Epidermal melanocyte (primary cell): ENCODE data around the gene MKX.
A peak's percentile ranks its signal among the peaks of the same experiment; 100 is the strongest.

Experiments
- DNase-seq: peaks from one replicate; pipeline ENCODE4 v3.0.0; 2011; ENCODE audit warnings: low spot score; ENCODE audit not compliant: insufficient read length

Gene MKX

GRCh38 chr10:27742195-27743011 lies 3.2 kb downstream of the MKX start:
- peak; percentile 46 for DNase-seq

GRCh38 chr10:27741173-27742091 lies 4.2 kb downstream of the MKX start:
- no peak for DNase-seq

- no peak for DNase-seq
These were observed 9.2 kb downstream of the MKX start for GRCh38 chr10:27736396-27736795.

GRCh38 chr10:27730041-27730440 lies 15.6 kb downstream of the MKX start:
- DNase-seq, result no peak

- no peak for DNase-seq
These were observed 17.3 kb downstream of the MKX start for GRCh38 chr10:27728338-27728737.

GRCh38 chr10:27724287-27724686 lies 21.3 kb downstream of the MKX start:
- no peak for DNase-seq

GRCh38 chr10:27723436-27723835 lies 22.2 kb downstream of the MKX start:
- DNase-seq, result peak; percentile 41

GRCh38 chr10:27720529-27720928 lies 25.1 kb downstream of the MKX start:
- no peak for DNase-seq

- no peak for DNase-seq
These were observed 26.6 kb downstream of the MKX start for GRCh38 chr10:27719052-27719451.

- no peak for DNase-seq
These were observed 27.8 kb downstream of the MKX start for GRCh38 chr10:27717861-27718260.

- no peak for DNase-seq
These were observed 28.4 kb downstream of the MKX start for GRCh38 chr10:27717224-27717623.

GRCh38 chr10:27716521-27716920 lies 29.1 kb downstream of the MKX start:
- DNase-seq, result no peak

- no peak for DNase-seq
These were observed 30.1 kb downstream of the MKX start for GRCh38 chr10:27715505-27715904.

GRCh38 chr10:27714349-27714748 lies 31.3 kb downstream of the MKX start:
- no peak for DNase-seq

- no peak for DNase-seq
These were observed 31.7 kb downstream of the MKX start for GRCh38 chr10:27713941-27714340.

- no peak for DNase-seq
These were observed 35.6 kb downstream of the MKX start for GRCh38 chr10:27710014-27710413.

- no peak for DNase-seq
These were observed 36.3 kb downstream of the MKX start for GRCh38 chr10:27709304-27709703.

- no peak for DNase-seq
These were observed 43.6 kb downstream of the MKX start for GRCh38 chr10:27701938-27702537.

- peak; percentile 19 for DNase-seq
These were observed 45.8 kb downstream of the MKX start for GRCh38 chr10:27699776-27700175.

- no peak for DNase-seq
These were observed 46.7 kb downstream of the MKX start for GRCh38 chr10:27698961-27699360.

- no peak for DNase-seq
These were observed 49.2 kb downstream of the MKX start for GRCh38 chr10:27696466-27696865.

GRCh38 chr10:27695706-27696105 lies 49.9 kb downstream of the MKX start:
- DNase-seq, result no peak
